GM12872 (cell line): ENCODE results near the gene C1orf232.

Source experiments
- CTCF ChIP-seq: IDR thresholded peaks from 3 replicates; pipeline ENCODE4 v1.5.1; 2011; ENCODE audit warnings: low read depth, mild to moderate bottlenecking, low read length, moderate library complexity; ENCODE audit not compliant: insufficient read depth

The C1orf232 gene

GRCh38 chr1:26197813-26198212 is 29.1 kb upstream of the C1orf232 start:
- TF ChIP-seq CTCF, result no peak

GRCh38 chr1:26197301-26197700 is 28.5 kb upstream of the C1orf232 start:
- no peak for TF ChIP-seq CTCF

- no peak for TF ChIP-seq CTCF
Measured at GRCh38 chr1:26195805-26196204, 27.0 kb upstream of the C1orf232 start.

GRCh38 chr1:26191739-26192138 is 23.0 kb upstream of the C1orf232 start:
- TF ChIP-seq CTCF, result no peak

GRCh38 chr1:26190373-26190987 is 21.7 kb upstream of the C1orf232 start, which contains the start of gene CATSPER4:
CATSPER4 (plus strand) TSS chr1:26190602; CDS start chr1:26190628, 26 bp downstream.
- TF ChIP-seq CTCF, result peak; percentile 13; the same call in 1 of the 3 replicates

- TF ChIP-seq CTCF, result no peak
Measured at GRCh38 chr1:26189751-26190275, 21.1 kb upstream of the C1orf232 start.

GRCh38 chr1:26189331-26189730 is 20.6 kb upstream of the C1orf232 start:
- TF ChIP-seq CTCF, result no peak
